ENCODE data around the gene DISC1.

DISC1 gene

GRCh38 chr1:231919886-231920285 is 293.3 kb downstream of the DISC1 start:
- Histone ChIP-seq H3K9me3 (ENCODE audit: insufficient read depth, low read length) (no peaks in the 10 kb centered on the region), H3K9me2 (replicated peaks; ENCODE audit: insufficient read depth, low read length) (no peaks in the 10 kb centered on the region), H3K27me3 (ENCODE audit: low read length) (no peaks in the 10 kb centered on the region), H3K4me2 (ENCODE audit: low read depth, low read length, poor library complexity, severe bottlenecking) (no peak overlapping the region), H3K4me3 (ENCODE audit: insufficient read depth, low read length, poor library complexity, severe bottlenecking) (no peak overlapping the region), H3K36me3 (ENCODE audit: low read length) (no peaks in the 10 kb centered on the region), H3K79me2 (ENCODE audit: insufficient read depth, low read length) (no peaks in the 10 kb centered on the region), H3K27ac (ENCODE audit: low read depth, low read length) (no peak overlapping the region), H2AFZ (ENCODE audit: low read depth, low read length, severe bottlenecking) (no peak overlapping the region), H3K9ac (ENCODE audit: low read length) (no peak overlapping the region), H3F3A (ENCODE audit: insufficient read depth) (no peaks in the 10 kb centered on the region), H4K20me1 (ENCODE audit: low read depth, low read length) (no peaks in the 10 kb centered on the region)
- TF ChIP-seq CTCF (IDR thresholded peaks at IDR 0.05; ENCODE audit: insufficient read depth, low read length, poor library complexity, severe bottlenecking) (no peak), EZH2phosphoT487 (conservative IDR thresholded peaks at IDR 0.05; ENCODE audit: low read length) (no peak)

- H3K9ac ChIP-seq (ENCODE audit: low read length), result no peak overlapping the region
- TF ChIP-seq EZH2phosphoT487 (conservative IDR thresholded peaks at IDR 0.05; ENCODE audit: low read length) (no peak), CTCF (IDR thresholded peaks at IDR 0.05; ENCODE audit: insufficient read depth, low read length, poor library complexity, severe bottlenecking) (no peak)
- no peaks in the 10 kb centered on the region for H3K9me2 ChIP-seq (replicated peaks; ENCODE audit: insufficient read depth, low read length)
- no peak overlapping the region for H3K27ac ChIP-seq (ENCODE audit: low read depth, low read length)
- no peak overlapping the region for H2AFZ ChIP-seq (ENCODE audit: low read depth, low read length, severe bottlenecking)
- H3K4me2 ChIP-seq (ENCODE audit: low read depth, low read length, poor library complexity, severe bottlenecking), result no peak overlapping the region
- no peaks in the 10 kb centered on the region for H4K20me1 ChIP-seq (ENCODE audit: low read depth, low read length)
- no peaks in the 10 kb centered on the region for H3F3A ChIP-seq (ENCODE audit: insufficient read depth)
- no peaks in the 10 kb centered on the region for H3K9me3 ChIP-seq (ENCODE audit: insufficient read depth, low read length)
- H3K36me3 ChIP-seq (ENCODE audit: low read length), result no peaks in the 10 kb centered on the region
- no peaks in the 10 kb centered on the region for H3K27me3 ChIP-seq (ENCODE audit: low read length)
- no peaks in the 10 kb centered on the region for H3K79me2 ChIP-seq (ENCODE audit: insufficient read depth, low read length)
- no peak overlapping the region for H3K4me3 ChIP-seq (ENCODE audit: insufficient read depth, low read length, poor library complexity, severe bottlenecking)
These were observed 295.2 kb downstream of the DISC1 start for GRCh38 chr1:231921646-231922345.

GRCh38 chr1:231923491-231924041 is 297.0 kb downstream of the DISC1 start:
- H3K9me3 ChIP-seq (ENCODE audit: insufficient read depth, low read length), result no peaks in the 10 kb centered on the region
- no peak overlapping the region for H3K27ac ChIP-seq (ENCODE audit: low read depth, low read length)

More at GRCh38 chr1:231923491-231924041, 297.0 kb downstream of the DISC1 start:
- Histone ChIP-seq H3K4me2 (ENCODE audit: low read depth, low read length, poor library complexity, severe bottlenecking) (no peak overlapping the region), H3F3A (ENCODE audit: insufficient read depth) (no peaks in the 10 kb centered on the region), H3K4me3 (ENCODE audit: insufficient read depth, low read length, poor library complexity, severe bottlenecking) (no peak overlapping the region), H3K27me3 (ENCODE audit: low read length) (no peaks in the 10 kb centered on the region), H3K36me3 (ENCODE audit: low read length) (no peaks in the 10 kb centered on the region), H3K79me2 (ENCODE audit: insufficient read depth, low read length) (no peaks in the 10 kb centered on the region), H2AFZ (ENCODE audit: low read depth, low read length, severe bottlenecking) (no peak overlapping the region), H3K9ac (ENCODE audit: low read length) (no peak overlapping the region), H4K20me1 (ENCODE audit: low read depth, low read length) (no peaks in the 10 kb centered on the region), H3K9me2 (replicated peaks; ENCODE audit: insufficient read depth, low read length) (no peaks in the 10 kb centered on the region)
- TF ChIP-seq CTCF (IDR thresholded peaks at IDR 0.05; ENCODE audit: insufficient read depth, low read length, poor library complexity, severe bottlenecking), result no peak
- TF ChIP-seq EZH2phosphoT487 (conservative IDR thresholded peaks at IDR 0.05; ENCODE audit: low read length), result no peak
